Erythroblast (primary cell): ENCODE data around the gene LSM8.

Source experiments
- DNase-seq, 2 experiments: peaks; one replicate each; lab custom pipeline; 2025; lab: John Stamatoyannopoulos, UW
- GATA1 ChIP-seq: IDR thresholded peaks from 2 replicates; pipeline ENCODE4 v1.6.1; 2011; ENCODE audit warnings: low read depth, mild to moderate bottlenecking, control low read depth, low read length, moderate library complexity
- POLR2A ChIP-seq: IDR thresholded peaks from 2 replicates; pipeline ENCODE4 v1.6.1; 2011; ENCODE audit warnings: mild to moderate bottlenecking, low read length

Gene LSM8

DNA sequence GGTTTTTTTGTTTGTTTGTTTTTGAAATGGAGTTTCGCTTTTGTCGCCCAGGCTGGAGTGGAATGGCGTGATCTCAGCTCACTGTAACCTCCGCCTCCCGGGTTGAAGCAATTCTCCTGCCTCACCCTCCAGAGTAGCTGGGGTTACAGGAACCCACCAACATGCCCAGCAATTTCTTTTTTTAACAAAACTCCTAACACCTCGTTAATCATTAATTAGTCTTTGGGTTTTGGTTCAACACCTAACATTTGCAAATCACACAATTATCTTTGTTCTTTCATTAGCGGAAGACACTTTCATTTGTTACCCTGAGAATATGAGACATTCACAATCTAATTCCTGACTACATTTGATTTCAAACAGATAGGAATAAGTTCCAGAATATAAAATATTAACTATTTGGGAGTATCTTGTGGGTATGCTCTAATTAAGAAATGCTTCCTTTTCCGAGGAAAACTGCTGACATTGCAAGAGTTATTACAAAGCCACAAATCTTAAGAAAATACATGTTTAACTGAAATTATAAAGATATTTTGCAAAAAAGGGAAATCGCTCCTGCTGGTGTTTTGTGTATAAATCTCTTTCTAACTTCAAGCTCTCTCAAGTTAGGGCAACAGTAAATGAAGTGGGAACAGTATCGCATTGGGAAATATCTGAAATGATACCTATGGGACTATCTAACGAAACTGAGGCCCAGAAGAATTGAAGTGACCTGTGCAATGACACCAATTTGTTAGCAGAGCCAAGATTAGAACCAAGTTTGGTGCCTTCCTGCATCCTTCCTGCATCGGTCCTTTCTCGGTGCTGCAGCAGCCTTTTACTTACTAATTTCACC is 1.2 kb upstream of the LSM8 start:
- peak in 1 of 2 experiments; percentile 61 for DNase-seq
- no peak for TF ChIP-seq GATA1
- no peak for TF ChIP-seq POLR2A

DNA sequence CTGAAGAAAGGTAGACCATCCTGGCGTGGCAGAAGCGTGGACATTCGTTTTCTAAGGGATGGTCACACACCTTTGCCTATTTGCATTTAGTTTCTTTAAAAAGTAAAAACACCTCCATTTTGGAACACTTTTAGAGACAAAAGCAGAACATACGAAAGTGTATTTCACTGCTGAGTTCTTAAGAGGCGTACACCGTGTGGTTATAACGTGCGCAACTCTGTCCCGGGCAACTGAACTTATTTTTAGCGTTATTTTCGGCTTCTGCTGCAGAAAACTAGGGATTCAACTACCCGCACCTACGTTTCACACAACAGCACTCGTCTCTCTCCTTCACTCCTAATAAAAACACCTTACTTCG is 557 bp upstream of the LSM8 start:
- TF ChIP-seq GATA1 (no peak), POLR2A (no peak)
- peak in 1 of 2 experiments; percentile 77 for DNase-seq

DNA sequence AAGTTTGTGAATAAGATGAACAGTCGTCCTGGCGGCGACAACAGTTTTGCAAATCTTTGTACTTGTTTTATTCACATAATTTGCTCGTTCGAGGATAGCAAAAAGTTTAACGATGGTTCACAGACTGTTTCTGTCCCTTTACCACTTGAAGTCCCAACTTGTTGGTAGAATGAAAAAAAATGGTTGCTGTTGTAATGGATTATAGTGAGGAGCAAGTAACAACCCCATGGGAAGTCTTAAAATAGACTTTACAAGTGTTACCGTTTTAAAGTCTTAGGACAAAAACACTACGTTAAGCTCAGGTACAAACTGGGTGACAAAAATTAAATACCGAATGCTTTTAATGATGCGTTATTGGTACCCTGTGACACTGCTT is 589 bp downstream of the LSM8 start:
- peak; percentile 60 to 78 for DNase-seq
- TF ChIP-seq GATA1 = no peak
- TF ChIP-seq POLR2A = no peak

DNA sequence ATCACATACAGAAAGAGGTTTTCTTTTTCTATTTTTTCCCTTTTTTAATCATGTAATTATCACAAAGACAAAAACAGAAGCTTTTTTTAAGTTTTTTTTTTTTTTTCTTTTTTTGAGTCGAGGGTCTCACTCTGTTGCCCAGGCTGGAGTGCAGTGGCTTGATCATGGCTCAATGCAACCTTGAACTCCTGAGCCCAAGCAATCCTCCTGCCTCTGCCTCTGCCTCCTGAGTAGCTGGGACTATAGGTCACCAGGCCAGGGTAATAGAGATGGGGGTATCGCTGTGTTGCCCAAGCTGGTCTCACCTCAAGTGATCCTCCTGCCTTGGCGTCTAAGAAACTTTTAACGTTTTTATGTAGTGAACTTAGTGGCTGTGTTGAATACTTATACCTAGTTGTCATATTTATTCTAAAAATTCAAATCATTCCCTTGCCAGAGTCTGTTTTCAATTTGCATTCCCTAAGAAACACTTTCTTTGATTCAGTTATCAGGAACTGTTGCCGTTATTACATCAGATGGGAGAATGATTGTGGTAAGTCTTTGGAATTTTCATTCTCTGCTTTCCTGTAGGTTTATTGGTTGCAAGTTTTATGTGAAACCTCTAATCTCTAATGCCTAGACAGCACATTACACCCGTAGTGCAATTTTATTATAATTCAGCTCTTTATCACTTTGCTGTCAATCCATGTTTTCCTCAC is 1.3 kb downstream of the LSM8 start:
- DNase-seq = peak; percentile 14 to 48
- TF ChIP-seq GATA1 = no peak
- TF ChIP-seq POLR2A = no peak

DNA sequence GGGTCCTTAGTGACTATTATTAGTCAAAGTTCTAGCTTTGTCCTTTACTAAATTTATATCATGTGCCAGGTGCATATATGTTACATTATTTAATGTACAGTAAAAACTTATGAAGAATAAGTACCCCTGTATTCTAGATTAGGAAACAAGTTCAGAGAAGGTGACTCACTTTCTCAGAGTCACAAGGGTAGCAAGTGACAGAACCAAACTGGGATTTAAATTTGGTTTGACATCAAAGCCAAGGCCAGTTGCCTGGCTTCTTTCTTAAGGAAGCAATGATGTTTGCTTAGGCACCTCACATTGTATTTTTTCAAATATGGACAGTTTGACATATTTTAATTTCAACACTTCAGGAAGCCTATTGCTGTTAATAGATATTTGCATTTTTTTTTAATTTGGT is 2.5 kb downstream of the LSM8 start:
- peak; percentile 14 to 41 for DNase-seq

DNA sequence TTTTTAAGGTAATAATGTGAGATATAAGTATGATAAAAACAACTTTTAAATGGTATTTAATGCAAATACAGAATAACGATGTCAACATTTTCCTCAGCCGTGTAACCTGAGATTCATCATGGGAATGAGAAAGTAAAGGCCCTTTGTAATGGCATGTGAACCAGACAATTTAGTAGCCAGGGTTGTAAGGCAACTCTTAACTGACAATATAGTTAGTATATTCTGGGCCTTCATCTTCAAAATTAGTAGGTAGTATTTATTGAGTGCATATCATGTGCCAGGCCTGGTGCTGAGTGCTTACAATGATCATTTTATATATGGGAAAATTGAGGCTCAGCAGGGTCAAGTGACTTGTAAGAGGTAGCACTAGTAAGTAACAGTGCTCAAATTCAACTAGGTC is 10.6 kb downstream of the LSM8 start:
- no peak for TF ChIP-seq GATA1
- TF ChIP-seq POLR2A = peak; percentile 7
- no peak for DNase-seq

More for the DNA sequence above, 2.5 kb downstream of the LSM8 start:
- no peak for TF ChIP-seq GATA1

DNA sequence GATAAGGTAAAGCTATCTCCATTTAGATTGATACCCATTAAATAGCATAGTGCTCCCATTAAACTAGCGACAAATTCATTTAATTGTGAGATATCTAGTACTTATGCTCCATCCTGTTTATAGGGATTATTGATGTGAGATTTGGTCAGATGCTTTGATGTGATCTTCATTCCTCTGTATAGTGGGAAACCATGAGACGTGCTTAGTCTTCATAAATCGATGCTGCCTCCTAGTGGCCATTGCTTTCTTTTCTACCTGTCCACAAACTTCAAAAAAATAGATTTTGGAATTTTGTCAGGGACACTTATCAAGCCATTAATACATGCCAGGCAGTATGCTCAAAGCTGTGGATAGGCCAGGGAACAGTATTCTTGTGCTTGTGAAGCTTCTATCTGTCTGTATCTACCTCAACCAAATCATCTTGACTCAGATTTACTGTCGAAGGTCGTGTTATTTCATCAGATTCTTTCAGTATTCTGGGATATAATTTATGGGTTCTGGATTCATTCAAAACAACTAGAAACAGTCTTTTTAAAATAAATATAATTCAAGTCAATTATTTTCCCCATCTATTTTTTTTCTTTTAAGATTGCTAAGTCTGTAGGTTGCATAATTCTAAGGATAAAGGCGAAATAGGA is 12.0 kb downstream of the LSM8 start:
- peak; percentile 67 to 82 for DNase-seq
- TF ChIP-seq GATA1 = no peak
- no peak for TF ChIP-seq POLR2A

DNA sequence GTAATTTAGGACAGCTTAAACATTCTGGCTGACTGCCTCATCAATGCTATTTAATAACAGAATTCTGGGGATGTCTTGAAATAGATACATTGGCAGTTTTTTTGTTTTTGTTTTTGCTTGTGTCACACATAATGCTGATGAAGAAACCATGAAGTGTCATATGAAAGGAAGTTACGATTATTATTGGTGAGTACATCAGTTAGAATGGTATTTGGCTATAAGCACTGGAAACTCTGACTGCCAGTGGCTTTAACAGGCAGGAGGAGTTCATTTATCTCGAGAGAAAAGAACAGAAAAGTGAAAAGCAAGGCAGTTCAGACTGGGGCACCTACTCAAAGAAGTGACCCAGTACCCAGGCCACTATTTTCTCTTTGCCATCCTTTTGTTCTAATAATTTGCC is 18.1 kb downstream of the LSM8 start:
- no peak for TF ChIP-seq GATA1
- no peak for TF ChIP-seq POLR2A
- no peak for DNase-seq

DNA sequence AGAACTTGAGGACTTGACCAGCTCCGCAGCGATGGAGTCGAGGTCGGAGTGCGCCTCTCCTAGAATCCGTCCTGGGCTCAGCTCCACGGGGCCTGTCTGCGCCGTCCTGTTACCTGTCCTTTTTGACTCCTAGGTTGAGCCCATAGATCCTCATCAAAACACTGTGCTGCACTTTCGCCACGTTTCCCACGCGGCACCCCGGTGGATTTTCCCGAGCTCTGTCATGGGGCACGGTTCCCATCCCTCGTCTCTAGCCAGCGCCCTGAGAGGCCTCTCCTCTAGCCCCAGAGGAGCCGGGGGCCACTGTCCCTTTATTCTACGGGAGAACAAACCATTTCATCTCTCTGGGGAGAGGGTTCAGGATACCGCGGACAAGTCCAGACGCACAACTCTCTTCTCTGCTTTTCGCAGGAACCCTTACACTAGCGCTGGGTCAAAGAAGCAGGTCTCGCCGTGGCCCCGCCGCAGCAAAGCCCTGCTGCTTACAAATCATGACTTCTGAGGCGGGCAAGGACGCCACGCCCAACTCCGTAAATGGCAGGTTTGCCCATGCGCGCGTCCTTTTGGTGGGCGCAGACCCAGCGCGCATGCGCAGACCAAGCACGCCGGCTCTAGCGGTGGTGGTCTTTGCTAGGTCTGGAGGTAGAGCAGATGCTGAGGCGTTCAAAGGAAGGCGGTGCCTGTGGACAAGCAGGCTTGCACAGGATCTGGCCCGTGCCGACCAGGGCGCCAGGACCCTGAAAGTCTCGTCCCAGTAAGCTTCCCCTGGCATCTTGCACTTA is 30.3 kb downstream of the LSM8 start:
- no peak for TF ChIP-seq GATA1
- no peak for TF ChIP-seq POLR2A
- DNase-seq = peak; percentile 67 to 74

DNA sequence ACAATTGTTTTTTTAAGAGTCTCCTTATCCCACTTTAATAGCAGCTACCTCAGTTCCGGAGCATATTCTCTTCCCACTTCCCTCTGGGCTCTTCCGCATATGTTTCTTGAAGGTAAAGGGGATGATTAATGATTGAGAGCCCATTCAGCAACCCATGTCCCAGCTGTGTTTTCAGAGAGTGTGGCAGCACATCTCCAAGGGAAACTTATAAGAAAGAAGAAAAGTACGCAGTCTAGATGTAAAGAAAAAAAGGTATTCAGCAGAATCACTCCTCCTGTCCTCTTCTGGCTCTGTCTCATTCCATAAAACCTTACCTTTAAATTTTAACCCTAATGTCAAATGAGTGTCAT is 30.8 kb downstream of the LSM8 start:
- no peak for TF ChIP-seq POLR2A
- no peak for TF ChIP-seq GATA1
- DNase-seq = no peak

DNA sequence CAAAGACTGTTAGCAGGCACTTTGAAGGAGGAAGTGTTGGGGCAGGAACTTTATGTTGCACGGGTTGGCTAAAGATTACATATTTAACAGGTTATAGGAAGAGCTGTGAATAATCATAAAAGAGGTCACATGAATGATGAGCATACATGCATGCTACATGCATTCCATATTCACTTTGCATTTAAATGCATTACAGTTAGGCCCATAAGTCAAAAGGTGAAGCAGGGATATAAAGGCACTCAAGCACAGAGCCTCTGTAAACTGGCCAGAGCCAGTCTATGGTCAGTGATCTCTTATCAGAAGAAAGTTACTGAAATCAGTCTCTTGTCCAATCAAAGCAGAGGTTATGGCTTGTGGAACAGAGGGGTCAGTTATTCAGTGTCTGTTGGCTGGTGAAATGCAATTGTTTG is 33.3 kb downstream of the LSM8 start:
- no peak for DNase-seq
- TF ChIP-seq GATA1 = no peak
- no peak for TF ChIP-seq POLR2A

DNA sequence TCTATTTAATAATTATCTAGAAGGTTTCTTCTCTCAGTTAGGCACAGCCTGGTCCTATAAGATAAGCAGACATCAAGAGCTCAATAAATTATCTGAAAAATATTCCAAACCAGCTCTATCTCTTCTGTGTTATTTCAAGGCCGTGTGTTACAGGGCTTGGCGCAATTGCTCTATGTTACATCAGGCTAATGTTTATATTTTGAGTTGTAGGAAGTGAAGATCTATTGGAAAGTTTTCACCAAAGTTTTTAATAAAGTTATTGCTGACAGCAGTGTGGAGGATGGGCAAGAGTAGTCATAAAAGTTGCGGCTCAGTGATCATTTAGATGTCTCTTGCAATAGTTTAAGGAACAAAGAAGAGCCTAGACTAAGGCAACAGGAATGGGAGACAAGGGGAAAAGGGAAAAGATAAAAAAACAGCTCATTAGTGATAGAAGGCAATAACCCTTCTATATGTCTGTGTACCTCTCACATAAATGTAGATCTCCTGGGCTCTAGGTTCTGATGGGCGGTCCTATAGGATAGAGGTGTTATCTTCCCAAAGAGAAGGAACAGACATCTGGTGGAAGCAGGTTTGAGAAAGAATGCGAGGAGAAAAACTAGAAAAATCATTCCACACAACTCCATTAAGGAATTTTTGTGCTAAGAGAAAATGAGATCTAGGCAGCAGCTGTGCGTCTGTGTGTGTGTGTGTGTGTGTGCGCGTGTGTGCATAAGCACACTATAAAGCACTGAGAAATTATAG is 34.6 kb downstream of the LSM8 start:
- TF ChIP-seq POLR2A (no peak), GATA1 (no peak)
- peak; percentile 69 to 82 for DNase-seq

DNA sequence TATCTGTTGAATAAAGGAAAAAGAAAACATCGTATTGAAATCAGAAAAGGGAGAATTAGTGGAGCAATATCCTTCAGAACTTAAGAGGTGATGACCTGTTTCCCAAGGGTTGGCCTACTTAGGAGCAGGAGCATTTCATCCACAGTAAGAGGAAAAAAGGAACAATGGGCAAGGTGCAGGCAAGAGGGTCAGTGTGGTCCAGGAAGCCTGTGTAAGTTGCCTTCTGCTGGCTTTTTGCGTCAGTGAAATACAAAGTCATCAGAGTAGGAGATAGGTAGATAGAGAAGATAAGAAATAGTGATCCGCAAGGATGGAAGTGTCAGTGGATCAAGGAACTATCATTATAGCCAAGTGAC is 35.2 kb downstream of the LSM8 start:
- TF ChIP-seq POLR2A = no peak
- TF ChIP-seq GATA1 = no peak
- peak in 1 of 2 experiments; percentile 48 for DNase-seq
